Stimulated activated CD8-positive, alpha-beta memory T cell treated with anti-CD3 and anti-CD28 coated beads, Interleukin-4, amount 100 ng/mL, for 4 hours (primary cell): ENCODE data around the gene PNLIPRP1.

Experiments used
- DNase-seq, 2 donors: peaks; one replicate each; pipeline ENCODE4 v3.0.0-alpha.2; 2020; ENCODE audit warnings: low read depth in 2 of 2, low spot score in 1 of 2

PNLIPRP1 gene

DNA sequence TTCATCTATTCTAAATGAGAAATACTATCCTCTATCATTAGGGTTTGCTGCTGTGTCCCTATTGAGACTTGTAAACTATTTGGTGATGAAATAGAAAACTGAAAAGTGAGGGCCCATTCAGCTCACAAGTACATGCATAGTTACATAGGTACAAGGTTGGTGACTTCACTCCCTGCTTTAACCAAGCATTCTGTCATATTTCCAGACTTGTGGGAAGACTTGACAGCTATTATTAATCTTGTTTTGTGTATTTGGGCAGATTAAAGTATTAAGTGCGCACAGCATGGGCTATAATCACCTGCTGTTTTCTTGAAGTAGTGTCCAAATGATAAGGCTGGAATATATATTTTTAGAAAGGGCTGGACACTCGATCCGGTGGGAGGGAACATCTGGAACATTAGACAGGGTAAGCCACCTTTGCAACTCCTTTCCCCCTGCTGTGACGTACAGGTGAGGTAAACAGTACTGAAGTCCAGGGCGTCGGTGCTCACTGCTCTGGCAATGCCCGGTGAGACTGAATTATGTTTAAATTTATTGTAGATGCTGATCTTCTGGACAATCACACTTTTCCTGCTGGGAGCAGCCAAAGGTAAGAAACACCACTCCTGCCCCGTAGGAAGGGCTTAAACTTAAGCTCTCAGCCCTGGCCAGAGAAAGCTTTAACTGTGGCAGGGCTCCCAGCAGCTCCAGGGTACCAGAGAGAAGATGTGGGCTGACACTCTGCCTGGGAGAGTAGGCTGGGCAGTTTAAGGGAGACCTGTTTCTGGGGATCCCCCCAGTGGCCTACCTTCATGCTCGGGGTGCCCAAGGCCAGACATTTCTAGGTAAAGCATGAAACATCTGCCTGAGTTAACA lies at the start of gene PNLIPRP1:
PNLIPRP1 (plus strand) TSS at position 370 of the 855 bp plus-strand sequence; CDS start at position 541, 171 bp downstream.
- DNase-seq, result no peak

DNA sequence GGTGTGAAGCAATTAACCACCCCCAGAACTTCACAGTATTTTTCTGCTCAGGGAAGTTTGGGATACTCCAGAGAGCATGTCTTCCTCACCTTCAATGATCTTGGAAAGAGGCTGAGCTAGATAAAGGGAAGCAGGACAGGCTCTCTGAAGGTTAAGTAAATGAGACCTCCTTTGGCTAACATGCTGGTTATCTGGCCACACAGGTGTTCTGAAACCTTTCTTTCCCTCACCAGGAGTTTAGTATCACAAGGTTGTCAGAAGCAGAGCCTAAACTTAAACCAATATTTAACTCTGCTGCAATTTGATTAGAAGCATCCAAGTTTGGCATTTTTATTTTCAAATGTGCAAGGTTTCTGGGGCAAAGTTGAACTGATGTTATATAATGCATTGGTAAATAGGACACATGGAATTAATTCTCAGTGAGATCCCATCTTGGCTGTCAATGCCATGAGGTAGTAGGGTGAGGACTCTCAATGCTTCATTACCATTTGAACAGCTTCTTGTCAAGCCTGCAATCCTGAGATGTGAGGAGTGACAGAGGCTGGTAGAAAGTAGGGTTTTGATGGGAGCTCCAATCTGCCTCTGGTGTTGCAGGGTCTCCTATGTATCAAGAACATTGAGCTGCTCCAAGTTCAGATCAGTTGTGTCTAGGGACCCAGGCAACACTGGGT lies 48.6 kb upstream of the PNLIPRP1 start:
- DNase-seq, result no peak

DNA sequence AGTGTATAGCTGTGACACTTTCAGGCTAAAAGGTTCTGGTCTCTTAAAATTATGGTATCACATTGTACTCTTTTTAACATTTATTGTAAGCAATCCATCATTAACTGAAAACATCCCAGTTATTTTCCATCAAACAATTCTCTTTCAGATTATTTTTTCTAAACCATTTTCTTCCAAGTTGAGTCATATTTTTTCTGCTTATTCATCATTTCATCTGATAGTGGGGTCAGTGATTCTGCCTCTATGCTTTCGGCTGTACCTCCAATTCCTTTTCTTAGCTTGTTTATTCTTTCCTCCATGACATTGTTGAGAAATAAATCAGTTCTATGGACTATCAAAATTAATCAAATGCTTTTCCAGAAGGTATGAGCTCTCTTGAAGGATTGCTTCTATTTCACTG lies 45.6 kb upstream of the PNLIPRP1 start:
- DNase-seq, result no peak

DNA sequence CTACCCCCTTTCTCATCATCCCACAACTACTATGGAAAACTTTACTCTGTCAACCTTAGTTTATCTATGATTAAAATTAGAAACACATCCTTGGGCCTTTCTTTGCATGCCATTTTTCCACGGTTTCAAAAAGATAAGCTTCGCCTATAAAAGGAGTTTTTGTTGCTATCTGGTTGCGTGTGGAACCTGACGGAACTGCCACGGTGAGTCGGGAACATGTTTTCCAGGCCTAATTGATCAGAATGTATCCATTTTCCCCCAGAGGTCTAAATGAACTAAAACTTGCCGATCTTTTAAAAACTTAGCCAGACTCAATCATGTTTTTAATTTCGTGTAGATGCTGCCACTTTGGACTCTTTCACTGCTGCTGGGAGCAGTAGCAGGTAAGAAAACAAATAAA lies 45.0 kb upstream of the PNLIPRP1 start, which contains the start of gene PNLIP:
PNLIP (plus strand) TSS at position 176 of the 400 bp plus-strand sequence; CDS start at position 338, 162 bp downstream.
- no peak for DNase-seq

DNA sequence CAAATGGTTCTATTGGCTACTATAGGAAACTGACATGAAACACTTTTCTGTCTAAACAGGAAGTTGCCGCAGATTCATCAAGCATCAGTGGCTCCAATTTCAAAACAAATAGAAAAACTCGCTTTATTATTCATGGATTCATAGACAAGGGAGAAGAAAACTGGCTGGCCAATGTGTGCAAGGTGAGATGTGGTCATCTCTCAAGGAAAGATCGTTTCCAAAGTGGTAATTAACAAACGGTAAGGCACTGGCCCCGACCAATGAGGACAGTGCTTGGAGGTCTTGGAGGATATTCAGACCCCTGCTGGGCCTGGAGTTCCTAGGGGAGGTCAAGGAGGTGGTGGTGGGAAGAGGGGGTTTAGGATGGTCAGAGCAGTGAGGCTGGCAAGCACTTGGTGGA lies 42.5 kb upstream of the PNLIPRP1 start:
- DNase-seq, result no peak

DNA sequence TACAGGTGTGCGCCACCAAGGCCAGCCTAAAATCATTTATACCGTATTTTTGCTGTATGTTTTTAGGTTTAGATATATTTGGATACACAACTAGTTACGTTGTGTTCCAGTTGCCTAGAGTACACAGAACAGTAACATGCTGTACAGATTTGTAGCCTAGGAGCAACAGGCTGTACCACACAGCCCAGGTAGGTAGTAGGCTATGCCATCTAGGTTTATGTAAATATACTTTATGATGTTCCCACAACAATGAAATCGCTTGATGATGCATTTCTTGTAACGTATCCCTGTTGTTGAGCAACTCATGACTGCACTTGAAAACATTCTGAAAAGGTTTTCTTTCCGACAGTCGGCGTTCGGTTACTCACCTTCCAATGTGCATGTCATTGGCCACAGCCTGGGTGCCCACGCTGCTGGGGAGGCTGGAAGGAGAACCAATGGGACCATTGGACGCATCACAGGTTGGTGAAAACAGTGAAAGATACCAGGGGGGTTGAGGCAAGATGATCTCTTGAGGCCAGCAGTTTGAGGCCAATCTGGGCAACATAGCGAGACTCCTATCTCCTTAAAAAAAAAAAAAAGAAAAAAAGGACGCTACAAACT lies 37.3 kb upstream of the PNLIPRP1 start:
- DNase-seq, result no peak

DNA sequence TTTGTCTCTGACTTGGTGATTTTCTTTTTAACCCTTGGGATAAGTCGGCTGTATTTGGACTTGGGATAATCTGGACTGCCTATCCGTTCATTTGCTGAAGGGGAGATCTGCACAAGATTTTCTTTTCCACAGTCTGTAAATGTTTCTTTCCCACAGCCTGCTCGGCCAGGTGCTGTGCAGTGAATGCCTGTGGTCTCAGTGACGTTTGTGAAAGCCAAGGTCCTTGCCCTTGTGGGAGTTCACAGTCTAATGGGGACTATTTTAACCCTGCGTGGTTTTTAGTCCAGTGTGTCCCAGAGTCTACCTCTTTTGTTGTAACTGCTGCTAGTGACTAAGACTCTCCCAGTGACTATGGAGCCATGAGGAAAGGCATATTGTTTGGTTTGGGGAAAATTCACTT lies 36.1 kb upstream of the PNLIPRP1 start:
- no peak for DNase-seq

DNA sequence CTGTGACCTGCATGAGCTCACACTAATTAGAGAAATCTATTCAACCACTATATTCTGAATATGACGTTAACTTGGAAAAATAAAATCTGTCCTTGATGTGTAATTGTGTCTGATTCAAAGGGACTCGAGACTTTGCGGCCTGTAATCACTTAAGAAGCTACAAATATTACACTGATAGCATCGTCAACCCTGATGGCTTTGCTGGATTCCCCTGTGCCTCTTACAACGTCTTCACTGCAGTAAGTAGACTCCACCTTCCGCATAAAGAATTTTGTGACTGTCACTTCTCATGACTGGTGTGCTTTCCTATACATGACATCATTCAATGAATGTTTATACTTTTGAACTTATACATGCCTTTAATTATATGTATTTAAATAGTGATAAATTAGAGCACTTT lies 34.9 kb upstream of the PNLIPRP1 start:
- DNase-seq, result no peak

DNA sequence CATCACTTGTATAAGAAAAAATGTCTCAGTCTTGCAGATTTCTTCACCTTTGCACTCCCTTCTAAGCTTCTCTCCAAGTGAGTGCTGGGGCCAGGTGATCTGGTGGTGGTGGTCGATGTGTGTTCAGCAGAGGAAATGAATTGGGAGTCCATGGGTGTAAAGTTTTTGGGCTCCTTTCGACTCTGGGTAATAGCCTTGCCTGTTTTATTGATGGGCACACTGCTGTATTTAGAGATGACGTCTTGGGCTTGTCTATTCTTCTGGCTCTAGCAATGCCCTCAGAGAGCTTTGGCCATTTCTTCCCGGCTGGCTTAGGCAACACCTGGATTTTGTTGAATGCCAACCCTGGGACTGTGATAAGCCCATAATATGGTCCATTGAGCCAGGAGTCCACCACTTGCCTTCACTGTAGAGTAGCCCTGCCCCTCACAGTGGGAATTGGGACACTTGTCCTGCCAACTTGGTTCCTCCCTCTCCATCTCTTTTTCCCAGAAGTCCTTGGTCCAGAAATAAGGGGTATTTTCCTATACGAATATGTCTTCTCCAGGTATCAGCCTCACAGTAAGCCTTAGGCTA lies 33.4 kb upstream of the PNLIPRP1 start:
- no peak for DNase-seq

DNA sequence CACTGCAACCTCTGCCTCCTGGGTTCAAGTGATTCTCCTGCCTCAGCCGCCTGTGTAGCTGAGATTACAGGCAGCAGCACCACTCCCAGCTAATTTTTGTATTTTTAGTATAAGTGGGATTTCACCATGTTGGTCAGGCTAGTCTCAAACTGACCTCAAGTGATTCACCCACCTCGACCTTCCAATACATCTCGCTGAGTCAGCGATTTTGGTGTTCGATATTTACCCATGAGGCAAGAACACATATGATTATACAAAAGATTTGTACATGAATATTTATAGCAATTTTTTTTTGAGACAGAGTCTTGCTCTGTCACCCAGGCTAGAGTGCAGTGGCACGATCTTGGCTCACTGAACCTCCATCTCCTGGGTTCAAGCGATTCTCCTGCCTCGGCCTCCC lies 25.2 kb upstream of the PNLIPRP1 start:
- DNase-seq, result no peak

DNA sequence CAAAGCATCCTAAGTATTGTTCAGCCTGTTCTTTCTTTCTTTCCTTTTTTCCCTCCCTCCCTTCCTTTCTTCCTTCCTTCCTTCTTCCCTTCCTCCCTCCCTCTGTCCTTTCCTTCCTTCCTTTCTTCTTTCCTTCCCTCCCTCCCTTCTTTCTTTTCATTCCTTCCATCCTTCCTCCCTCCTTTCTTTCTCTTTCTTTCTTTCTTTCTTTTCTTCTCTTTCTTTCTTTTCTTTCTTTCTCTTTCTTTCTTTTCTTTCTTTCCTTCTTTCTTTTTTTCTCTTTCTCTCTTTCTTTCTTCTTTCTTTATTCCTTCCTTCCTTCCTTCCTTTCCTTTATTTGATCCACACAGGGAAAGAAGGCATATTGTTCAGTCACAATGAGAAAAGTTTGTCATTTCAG lies 23.8 kb upstream of the PNLIPRP1 start:
- DNase-seq, result no peak

DNA sequence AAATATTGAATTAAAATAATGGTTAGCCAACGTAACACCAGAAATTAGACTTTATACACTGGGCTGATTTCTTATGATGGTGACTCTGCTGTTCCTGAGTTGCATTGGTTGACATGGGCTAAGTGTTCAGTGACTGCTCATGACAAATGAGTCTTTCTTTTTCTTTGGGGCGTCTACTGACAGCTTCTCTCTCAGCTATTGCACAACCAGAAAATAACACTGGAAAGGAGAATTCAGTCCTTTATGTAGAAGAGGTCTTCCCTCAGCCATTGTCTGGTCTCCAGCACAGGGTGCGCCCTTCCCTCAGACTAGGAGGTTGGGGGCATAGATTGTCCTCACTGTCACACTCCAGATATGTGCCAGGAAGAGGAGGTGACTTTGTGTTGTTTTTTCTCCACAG lies 23.4 kb upstream of the PNLIPRP1 start:
- DNase-seq, result no peak

DNA sequence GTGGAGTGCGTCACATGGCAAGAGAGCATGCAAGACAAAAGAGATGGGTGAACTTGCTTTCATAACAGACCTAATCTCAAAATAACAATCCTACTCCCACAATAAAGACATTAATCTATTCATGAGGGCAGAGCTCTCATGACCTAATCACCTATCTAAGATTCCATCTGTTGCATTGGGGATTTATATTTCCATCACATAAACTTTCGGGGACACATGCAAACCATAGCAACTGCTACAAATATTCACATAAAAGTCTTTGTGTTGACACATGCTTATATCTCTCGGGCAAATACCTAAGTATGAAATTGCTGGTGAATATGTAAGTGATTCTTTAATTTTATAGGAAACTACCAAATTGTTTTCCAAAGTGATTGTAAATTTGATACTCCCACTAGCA lies 16.0 kb upstream of the PNLIPRP1 start:
- no peak for DNase-seq

DNA sequence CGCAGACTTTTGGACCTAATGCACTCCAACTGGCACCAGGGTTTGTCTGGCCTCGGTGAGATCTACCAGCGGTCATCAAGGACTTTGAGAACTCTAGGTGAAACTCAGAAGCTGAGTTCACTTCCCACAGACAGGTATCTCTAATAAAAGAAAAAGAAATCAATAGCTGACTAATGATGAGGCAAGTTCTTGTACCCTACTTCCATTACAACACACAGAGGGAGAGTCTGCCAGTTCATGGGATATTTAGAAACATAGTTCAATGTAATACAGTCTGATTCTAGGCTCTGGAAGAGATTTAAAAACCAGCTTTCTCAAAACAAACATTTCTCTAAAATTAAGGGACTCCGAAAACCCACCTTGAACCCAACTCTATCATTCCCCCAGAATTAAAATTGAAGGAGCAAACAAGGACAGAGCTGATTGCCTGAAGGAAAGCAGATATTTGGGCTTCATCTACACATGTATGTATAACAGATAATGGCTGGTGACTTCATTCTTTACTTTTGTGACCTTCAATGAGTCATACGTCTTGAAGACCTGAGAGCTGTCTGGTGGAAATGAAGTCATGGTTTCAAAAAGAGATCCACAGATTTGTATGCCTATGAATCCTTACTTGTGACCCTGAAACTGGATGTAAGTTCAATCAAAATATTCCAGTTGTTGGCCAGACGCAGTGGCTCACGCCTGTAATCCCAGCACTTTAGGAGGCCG lies 2.7 kb upstream of the PNLIPRP1 start:
- no peak for DNase-seq

DNA sequence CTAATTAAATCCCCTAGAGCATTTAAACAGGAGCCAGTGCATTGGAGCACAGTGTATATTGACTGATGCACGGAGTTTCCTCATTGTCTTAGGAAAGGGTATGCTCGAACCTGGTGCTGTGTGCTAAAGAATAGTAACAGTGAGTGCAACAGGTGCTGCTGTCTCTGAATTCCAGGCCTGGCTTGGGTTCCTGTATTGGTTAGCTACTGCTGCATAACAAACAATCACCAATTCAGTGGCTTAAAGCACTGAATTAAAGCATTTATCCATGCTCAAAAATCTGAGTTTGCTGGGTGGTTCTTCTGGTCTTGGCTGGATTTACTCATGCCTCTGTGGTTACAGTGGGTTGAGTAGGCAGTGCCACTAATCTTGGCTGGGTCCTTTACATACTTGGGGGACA lies 1.8 kb upstream of the PNLIPRP1 start:
- no peak for DNase-seq

DNA sequence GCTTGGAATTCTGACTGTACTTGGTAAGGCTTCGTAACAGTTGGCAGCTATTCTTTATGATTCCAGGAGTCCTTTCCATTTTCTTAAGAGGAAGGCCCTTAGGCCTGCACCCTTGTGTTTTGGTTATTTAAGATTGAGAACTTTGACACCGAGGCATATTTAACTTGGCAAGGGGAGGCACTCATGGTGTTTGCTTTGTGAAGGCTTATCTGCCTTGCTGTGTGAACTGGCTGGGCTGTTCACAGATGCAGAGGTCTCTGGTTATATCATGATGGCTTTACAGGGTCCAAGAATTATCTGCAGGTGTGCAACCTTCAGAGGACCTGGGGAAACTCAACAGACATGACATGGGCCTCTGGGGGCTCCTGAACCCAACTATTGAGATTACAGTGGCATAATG lies 833 bp upstream of the PNLIPRP1 start:
- DNase-seq, result no peak

DNA sequence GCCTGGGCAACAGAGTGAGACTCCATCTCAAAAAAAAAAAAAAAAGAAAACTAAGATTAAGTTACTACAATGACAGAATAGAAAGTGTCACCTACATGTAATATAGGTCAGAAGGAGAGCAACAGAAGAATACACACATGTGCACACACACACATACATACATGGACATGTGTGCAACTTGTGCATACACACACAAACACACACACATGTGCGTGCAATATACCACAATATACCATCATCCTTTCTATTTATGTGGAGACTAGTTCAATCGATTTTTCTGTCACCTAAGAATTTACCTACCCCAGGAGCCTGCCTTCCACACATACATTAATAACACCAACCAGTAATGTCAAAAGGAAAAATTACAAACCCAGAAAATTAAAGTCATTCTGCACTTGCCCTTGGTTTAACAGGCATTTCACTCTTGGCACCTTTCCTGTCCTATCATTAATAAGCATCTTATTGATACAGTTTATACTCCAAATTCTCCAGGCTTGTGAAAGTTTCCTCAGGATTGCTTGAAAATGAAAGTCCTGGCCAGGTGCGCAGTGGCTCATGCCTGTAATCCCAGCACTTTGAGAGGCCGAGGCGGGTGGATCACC lies 2.5 kb downstream of the PNLIPRP1 start:
- no peak for DNase-seq

DNA sequence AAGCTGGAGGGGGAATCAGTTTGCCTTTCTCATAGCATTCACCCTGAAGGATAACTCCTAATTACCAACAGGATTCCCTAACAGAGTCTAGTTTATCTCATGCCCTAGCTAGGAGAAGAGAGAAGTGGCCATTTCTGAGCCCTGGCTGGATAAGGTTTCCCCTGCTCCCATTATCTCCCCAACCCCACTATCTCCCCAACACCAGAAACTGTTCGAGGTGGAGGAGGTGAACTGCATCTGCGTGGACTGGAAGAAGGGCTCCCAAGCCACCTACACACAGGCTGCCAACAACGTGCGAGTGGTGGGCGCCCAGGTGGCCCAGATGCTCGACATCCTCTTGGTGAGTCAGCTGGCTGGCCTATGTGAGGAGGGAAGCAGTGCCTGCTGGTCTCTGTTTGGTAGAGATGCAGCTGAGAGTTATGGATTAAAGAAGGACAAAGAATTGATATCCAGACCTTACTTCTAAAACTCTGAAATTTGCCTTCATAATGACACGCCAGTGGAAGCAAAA lies 3.8 kb downstream of the PNLIPRP1 start:
- no peak for DNase-seq

DNA sequence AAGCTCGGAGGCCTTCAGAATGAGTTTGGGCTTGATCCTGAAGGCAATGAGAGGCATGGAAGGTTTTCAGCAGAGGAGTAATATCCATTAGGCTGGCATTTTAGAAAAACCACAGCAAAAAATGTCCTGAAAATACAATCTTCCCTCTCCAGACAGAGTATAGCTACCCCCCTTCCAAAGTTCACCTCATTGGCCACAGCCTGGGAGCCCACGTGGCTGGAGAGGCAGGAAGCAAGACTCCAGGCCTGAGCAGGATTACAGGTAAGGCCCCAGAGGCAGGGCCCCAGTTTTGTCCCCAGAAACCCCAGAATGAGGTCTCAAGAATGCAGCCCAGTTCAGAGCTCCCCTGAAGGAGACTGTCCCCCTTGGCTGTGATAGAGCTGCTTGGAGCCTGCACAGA lies 5.3 kb downstream of the PNLIPRP1 start:
- DNase-seq, result no peak

DNA sequence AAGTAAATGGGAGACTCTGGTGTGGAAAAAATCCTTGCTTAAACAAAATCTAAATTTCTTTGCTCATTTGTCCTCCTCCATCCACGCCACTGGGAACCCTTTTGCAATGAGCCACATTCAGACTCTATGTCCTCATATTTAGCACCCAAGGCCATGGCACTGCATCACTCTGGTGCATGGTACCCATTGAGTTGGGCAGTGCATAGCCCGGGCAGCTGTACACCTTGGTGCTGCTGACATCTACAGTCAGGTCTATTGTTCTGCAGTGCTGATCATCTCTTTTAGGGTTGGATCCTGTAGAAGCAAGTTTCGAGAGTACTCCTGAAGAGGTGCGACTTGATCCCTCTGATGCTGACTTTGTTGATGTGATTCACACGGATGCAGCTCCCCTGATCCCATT lies 6.8 kb downstream of the PNLIPRP1 start:
- DNase-seq, result no peak

DNA sequence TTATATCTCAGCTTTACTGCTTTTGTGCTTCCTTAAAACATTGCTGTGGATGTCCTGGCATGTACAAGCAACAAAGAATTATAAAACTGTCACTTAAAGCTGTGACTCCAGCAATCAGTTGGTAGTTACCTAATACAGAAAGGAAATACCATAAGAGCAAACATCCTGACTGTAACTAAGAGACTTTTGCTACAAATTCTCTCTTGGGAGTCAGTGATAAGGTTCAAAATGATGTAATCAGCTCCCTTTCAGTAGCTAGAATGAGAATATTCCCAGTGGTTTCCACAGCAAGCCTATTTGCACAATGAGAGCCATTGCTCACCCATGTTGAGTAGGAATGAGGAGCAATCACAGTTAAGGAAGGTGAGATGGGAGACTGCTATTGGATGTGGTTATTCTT lies 7.6 kb downstream of the PNLIPRP1 start:
- DNase-seq, result no peak
